Activated CD4-positive, alpha-beta T cell treated with anti-CD3 and anti-CD28 coated beads, Interleukin-2, amount 50 U/mL, for 24 hours (primary cell): ENCODE measurements around the gene KAT8.

Experiments
- DNase-seq, 2 donors: peaks; one replicate each; pipeline ENCODE4 v3.0.0-alpha.2; 2020; ENCODE audit warnings: low read depth in 1 of 2, low spot score in 1 of 2

Gene KAT8

DNA sequence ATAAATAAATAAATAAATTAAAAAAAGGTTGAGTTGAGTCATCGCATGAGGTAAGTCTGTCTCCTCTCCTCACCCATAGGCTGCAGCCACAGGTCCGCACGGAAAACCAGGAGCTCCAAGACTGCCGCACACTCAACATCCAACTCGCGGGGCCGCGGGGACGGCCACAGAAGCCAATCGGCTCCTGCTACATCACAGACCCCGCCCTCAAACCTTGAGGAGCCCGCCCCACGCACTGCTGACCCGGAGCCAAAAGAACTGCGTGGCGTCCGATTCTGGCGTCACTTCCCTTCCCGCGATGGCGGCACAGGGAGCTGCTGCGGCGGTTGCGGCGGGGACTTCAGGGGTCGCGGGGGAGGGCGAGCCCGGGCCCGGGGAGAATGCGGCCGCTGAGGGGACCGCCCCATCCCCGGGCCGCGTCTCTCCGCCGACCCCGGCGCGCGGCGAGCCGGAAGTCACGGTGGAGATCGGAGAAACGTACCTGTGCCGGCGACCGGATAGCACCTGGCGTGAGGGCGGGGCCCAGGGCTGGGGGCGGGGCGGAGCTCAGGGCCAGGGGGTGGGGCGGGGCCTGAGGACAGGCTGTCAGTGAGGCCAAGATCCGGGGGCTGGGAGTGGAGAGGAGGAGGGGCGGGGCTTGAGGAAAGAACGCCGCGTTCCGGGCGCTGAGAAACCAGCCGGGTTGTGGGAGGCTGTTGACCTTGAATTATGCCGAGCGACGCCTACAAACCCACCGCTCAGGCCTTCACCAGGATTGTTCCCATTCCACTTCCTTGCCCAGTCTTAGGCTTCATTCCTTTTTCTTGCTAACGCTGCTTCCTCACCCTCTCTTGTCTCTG, at the start of gene KAT8:
Gene KAT8 (plus strand): TSS at position 281 of the 839 bp plus-strand sequence. CDS start 18 bp downstream, at position 299.
- DNase-seq: peak; percentile 91 to 97

DNA sequence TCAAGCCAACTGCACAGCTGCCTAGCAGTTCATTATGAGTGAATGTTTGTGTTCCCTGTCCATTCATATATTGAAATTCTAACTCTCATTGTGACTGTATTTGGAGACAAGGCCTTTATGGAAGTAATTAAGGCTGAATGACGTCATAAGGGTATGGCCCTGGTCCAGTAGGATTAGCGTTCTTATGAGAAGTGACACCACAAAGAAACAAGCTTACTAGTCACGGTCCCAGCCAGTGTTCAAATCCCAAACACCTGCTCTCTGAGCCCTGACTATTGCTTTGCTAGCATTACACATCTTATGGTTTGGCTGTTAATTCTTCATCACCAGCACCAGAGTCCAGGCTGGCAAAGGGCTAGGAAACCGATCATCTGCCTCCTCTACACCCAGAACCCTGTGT, 45.6 kb upstream of the KAT8 start:
- DNase-seq: no peak

DNA sequence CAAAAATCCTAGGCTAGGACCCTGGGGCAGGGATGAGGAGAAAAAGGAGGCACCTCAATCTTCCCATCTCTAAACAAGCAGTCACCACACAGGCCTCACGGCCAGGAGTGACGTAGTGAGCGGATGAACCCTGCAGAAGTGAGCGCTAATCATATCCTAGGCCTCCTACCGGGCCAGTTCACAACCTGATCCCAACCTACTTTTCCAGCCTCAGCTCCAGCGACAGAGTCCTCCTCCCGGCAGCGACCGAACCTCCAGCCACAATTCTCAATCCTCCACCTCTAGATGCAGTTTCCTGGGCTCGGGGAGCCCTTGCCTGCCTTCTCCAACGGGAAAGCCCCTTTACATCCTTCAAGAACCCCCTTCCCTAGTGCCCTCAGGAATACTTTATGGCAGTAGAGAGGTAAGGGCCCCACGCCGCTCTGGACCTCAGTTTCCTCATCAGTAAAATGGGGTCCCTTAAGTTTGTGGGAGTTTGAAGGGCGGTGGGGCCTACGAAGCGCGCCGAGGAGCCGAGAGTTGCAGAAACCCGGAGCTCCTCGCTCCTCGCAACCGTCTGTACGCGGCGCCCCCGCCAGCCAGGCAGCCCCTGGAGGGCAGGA, 44.8 kb upstream of the KAT8 start:
- DNase-seq: peak in 1 of 2 donors; percentile 14

DNA sequence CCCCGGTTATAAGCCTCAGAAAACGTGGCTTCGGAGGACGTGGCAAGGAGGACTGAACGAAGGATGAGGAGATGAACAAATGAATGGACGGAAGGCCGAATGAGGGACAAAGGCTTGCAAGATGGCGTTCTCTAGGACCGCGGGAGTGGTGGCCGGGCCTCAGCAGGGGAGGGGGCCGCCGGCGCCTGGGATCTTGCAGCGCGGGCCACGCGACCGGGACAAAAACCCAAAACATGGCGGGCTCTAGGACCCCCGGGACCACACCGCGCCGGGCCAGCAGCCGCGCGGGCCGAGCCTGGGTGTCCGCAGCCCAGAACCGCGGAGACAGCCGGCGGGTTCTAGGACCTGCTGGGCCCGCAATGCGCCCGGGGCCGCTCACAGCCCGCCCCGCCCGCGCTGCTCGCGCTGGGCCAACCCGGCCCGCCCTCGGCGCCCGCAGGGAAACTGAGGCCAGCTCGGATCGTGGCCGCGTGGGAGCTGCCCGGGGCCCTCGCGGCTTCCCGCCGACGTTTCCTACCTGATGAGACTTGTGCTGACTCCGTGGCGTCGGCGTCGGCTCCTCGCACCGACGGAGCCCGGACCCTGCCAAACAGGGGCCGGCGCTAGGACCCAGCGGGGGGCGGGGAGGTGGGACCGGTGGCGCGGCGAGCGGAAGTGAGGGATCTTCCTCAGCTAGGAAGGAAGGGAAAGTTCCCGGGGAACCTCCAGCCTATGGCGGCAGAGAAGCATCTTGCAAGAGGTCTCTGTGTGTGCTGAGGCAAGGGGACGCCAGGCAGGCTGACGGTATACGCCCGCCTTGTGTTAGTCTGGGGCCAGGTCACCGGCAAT, 44.1 kb upstream of the KAT8 start:
- peak; percentile 71 to 84 for DNase-seq

DNA sequence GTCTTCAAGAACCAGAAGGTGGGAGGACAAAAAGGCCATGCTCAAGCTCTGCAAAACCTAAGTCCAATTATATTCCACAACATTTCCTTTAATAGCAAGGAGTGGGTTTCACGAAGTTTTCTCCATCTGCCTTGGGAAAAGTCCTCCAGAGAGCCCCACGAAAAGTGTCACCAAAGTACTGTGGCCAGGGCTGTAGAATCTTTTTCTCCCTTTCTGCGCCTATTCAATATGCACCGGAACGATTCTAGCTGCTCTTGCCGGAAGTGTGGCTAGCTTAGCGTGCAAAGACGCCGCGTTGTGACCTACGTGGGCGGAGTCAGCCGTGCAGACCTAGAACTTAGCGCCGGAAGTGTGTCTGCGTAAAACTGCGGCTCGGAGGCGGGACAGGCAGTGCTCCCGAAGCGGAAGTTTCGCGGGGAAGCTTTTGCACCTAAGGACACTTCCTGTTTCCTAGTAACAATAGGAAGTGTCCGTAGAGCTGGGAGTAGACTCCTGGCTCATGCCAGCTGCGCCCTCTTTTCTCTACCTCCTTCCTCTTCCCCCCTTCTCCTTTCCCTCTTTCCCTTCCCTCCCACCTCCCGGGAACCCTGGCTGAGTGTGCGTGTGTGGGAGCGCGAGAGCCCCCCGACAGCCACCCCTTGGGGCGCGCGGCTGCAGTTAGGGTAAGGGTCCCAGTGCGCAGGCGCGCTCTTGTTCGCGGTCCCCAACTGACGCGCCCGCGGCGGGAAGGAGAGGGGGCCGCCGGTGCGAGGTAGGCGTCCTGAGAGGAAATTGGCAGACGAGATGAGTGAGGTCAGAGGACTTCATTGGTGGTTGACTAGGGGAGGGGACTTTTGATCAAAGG, 43.3 kb upstream of the KAT8 start, which contains the start of the genes ZNF646 and ZNF668:
Gene ZNF646 (plus strand): TSS at position 453 of the 844 bp plus-strand sequence. CDS start 1,903 bp downstream, outside the sequence.
Gene ZNF668 (minus strand): TSS at position 271 of the 844 bp plus-strand sequence. CDS start 9,781 bp downstream, outside the sequence.
- peak; percentile 88 to 97 for DNase-seq

DNA sequence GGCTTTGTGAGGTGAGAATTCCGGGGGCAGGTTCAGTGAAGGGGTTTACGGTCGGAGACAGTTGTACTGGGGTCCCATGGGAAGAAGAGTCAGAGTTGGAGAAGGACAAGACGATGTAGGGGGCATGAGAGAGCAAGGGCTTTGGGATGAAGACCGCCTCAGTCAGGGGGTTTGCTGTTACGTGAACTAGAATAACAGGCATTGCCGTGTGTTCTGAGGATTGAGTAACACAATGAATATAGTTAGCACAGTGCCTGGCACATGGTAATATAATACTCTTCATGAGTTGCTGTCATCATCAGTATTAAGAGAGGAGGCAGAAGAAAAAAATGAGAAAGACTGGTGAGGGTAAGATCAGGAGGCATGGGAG, 42.7 kb upstream of the KAT8 start:
- no peak for DNase-seq

DNA sequence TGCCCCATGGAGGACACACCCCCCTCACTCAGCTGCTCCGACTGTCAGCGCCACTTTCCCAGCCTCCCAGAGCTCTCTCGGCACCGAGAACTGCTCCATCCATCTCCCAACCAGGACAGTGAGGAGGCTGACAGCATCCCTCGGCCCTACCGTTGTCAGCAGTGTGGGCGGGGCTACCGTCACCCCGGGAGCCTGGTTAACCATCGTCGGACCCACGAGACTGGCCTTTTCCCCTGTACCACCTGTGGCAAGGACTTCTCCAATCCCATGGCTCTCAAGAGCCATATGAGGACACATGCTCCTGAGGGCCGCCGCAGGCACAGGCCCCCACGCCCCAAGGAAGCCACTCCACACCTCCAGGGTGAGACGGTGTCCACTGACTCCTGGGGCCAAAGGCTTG, 41.1 kb upstream of the KAT8 start:
- DNase-seq: no peak

DNA sequence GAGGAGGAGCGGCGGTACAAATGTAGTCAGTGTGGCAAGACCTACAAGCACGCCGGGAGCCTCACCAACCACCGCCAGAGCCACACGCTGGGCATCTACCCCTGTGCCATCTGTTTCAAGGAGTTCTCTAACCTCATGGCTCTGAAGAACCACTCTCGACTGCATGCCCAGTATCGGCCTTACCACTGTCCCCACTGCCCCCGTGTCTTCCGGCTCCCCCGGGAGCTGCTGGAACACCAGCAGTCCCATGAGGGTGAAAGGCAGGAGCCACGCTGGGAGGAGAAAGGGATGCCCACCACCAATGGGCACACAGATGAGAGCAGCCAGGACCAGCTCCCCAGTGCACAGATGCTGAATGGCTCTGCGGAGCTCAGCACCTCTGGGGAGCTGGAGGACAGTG, 40.4 kb upstream of the KAT8 start:
- no peak for DNase-seq

DNA sequence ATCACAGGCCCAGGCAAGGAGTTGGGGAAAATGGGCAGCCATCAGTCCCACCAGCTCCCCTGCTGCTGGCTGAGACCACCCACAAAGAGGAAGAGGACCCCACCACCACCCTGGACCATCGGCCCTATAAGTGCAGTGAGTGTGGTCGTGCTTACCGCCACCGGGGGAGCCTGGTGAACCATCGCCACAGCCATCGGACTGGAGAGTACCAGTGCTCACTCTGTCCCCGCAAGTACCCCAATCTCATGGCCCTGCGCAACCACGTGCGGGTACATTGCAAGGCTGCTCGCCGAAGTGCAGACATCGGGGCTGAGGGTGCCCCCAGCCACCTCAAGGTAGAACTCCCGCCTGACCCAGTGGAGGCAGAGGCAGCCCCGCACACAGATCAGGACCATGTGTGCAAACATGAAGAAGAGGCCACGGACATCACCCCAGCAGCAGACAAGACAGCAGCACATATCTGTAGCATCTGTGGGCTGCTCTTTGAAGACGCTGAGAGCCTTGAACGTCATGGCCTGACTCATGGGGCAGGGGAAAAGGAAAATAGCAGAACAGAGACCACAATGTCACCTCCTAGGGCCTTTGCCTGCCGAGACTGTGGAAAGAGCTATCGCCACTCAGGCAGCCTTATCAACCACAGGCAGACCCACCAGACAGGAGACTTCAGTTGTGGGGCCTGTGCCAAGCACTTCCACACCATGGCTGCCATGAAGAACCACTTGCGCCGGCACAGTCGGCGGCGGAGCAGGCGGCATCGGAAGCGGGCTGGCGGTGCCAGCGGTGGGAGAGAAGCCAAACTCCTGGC, 39.7 kb upstream of the KAT8 start:
- no peak for DNase-seq

DNA sequence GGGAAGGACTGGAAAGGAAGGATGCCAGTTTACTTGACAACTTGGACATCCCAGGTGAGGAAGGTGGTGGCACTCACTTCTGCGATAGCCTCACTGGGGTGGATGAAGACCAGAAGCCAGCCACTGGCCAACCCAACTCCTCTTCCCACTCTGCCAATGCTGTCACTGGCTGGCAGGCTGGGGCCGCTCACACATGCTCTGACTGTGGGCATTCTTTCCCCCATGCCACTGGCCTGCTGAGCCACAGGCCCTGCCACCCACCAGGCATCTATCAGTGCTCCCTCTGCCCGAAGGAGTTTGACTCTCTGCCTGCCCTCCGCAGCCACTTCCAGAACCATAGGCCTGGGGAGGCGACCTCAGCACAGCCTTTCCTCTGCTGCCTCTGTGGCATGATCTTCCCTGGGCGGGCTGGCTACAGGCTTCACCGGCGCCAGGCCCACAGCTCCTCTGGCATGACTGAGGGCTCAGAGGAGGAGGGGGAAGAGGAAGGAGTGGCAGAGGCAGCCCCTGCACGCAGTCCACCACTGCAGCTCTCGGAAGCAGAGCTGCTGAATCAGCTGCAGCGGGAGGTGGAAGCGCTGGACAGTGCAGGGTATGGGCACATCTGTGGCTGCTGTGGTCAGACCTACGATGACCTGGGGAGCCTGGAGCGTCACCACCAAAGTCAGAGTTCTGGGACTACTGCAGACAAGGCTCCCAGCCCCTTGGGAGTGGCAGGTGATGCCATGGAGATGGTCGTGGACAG, 38.7 kb upstream of the KAT8 start:
- no peak for DNase-seq

DNA sequence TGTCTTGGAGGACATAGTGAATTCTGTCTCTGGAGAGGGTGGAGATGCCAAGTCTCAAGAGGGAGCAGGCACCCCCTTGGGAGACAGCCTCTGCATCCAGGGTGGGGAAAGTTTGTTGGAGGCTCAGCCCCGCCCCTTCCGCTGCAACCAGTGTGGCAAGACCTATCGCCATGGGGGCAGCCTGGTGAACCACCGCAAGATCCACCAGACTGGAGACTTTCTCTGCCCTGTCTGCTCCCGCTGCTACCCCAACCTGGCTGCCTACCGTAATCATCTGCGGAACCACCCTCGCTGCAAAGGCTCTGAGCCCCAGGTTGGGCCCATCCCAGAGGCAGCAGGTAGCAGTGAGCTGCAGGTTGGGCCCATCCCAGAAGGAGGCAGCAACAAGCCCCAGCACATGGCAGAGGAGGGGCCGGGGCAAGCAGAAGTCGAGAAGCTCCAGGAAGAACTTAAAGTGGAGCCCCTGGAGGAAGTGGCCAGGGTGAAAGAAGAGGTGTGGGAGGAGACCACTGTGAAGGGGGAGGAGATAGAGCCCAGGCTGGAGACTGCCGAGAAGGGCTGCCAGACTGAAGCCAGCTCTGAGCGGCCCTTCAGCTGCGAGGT, 38.0 kb upstream of the KAT8 start:
- no peak for DNase-seq

DNA sequence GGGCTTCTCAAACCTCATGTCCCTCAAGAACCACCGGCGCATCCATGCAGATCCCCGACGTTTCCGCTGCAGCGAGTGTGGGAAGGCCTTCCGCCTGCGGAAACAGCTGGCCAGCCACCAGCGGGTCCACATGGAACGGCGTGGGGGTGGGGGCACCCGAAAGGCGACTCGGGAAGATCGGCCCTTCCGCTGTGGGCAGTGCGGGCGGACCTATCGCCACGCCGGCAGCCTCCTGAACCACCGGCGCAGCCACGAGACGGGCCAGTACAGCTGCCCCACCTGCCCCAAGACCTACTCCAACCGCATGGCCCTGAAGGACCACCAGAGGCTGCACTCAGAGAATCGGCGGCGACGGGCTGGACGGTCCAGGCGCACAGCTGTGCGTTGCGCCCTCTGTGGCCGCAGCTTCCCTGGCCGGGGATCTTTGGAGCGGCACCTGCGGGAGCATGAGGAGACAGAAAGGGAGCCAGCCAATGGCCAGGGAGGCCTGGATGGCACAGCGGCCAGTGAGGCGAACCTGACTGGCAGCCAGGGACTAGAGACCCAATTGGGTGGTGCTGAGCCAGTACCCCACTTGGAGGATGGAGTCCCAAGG, 37.3 kb upstream of the KAT8 start:
- no peak for DNase-seq

DNA sequence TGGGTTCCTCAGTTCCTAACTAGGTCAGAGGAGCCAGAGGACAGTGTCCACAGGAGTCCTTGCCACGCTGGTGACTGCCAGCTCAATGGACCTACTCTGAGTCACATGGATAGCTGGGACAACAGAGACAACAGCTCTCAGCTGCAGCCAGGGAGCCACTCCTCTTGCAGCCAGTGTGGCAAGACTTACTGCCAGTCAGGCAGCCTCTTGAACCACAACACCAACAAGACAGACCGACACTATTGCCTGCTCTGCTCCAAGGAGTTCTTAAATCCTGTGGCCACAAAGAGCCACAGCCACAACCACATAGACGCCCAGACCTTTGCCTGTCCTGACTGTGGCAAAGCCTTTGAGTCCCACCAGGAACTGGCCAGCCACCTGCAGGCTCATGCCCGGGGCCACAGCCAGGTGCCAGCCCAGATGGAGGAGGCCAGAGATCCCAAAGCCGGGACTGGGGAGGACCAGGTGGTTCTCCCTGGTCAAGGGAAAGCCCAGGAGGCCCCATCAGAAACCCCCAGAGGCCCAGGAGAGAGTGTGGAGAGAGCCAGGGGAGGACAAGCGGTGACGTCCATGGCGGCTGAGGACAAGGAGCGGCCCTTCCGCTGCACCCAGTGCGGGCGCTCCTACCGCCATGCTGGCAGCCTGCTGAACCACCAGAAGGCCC, 36.6 kb upstream of the KAT8 start:
- no peak for DNase-seq

DNA sequence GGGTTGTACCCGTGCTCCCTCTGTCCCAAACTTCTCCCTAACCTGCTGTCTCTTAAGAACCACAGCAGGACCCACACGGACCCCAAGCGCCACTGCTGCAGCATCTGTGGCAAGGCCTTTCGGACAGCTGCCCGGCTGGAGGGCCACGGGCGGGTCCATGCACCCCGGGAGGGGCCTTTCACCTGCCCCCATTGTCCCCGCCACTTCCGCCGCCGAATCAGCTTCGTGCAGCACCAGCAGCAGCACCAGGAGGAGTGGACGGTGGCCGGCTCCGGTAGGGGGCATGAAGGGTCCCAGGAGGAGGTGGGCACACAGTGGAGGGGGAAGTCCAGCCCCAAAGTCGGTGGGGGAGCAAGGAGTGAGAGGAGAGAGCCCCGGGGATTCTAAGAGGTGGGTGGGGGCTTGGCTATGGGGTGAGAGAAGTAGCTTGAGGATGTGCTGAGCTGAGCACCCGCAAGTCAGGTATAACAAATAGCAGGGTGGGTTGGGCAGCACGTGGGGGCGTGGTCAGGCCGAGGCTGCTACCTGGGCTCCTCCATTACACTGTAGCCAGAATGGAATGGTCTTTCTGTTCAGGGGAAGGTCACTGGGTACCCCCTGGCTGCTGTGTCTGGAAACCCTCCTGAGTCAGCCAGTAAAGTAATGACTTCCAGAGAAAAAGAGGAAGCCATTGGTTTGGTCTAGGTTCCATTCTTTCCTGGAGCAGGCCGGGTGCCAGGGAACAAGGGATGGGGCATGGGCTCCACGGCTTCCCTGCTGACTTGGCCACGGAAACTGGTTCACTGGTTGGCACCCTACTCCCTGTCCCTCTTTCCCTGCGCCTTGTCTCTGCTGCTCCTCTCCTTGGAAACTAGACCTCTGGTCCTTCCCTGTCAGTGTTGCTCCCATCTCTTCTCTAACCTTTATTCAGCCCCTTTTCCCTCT, 35.8 kb upstream of the KAT8 start:
- no peak for DNase-seq

DNA sequence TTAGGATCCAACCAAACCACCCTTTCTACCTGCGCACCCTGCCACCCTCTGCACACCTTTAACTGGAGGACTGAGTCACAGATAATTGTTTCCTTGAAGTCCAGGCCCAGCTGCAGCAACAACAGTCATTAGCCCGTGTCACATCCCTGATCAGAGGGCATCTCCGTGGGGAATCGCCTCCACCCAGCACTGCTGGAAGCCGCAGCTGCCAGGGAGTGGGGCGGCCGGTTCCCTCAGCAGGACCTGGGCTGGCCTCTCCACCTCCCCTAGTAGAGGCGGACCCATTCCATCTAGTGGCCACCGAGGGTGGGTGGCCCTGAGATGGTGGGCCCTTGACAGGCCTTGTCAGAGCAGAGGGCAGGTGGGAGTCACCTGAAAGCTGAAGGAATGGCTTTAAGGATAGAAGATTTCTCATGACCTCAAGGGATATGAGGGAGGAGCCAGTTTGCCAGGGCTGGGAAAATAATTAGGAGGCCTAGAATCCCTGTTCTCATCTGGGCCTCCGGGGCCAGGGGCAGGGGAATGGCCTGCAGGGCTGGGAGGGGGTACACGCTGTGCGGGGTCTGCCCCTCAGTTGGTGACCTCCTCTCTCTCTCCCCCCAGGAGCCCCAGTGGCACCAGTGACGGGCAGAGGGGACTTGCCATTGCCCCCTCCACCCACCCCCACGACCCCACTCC, 35.0 kb upstream of the KAT8 start:
- DNase-seq: no peak

DNA sequence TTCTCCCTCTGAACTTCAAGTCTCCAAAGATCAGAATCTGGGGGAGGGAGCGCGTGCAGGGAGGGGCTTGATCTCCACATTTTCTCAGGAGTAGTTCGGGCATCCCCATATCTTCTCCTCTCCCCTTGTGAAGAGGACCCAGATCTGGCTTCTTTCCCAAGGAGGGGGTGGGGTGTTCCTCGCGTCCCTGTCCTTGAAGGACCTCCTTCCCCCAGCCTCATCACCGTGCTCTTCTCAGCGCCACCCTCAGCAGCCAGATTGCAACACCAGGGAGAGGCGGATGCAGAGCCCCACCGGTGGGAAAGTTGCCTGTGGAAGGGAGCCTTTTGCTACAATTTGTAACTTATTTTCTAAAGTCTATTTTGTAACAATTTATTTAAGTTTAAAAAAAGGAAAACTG, 34.4 kb upstream of the KAT8 start:
- DNase-seq: no peak
